CD4-positive, alpha-beta T cell treated with Interleukin-4 for 4 hours (primary cell): ENCODE measurements around the gene SCAPER.
A peak's percentile ranks its signal among the peaks of the same experiment; 100 is the strongest.

Source experiments
- DNase-seq: peaks from one replicate; pipeline ENCODE4 v3.0.0-alpha.2; 2020

The SCAPER gene

DNA sequence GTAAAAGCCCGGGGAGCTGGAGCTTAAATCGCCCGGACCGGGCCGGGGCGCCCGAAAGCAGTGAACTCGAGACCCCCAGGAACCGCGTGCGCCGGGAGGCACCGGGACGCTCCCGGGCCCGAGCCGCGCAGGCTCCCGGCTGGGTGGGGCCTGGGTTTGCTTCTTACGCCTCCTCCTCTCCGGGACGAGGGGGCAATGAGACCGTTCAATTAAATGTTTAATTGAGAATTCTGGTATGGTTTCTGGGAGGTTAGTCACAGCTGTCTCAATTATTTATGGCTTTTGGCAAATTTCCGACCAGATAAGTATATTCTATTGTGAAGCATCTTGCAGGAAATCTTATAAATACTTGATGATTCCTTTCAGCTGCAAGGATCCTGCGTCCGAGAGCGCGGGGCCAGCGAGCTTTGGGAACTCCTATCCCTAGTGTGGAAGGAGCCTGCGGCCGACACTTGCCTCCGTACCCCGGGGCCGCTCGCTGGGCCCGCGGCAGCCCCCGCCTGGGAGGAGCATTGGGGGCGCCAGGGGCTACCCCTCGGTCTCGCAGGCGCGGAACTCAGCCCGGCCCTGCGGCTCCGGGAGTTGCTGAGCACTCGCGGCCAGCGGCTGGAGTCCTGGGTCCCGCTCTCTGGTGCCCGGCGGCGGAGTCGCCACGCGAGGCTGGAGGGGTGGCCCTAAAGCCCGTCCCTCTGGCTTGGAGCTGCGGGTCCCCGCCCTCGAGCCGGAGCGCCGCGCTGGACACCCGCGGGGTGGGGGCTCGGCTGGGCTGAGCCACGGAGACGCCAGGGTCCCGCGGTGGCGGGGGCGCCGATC, 558.3 kb downstream of the SCAPER start:
- no peak for DNase-seq

- DNase-seq: no peak
Observed at GRCh38 chr15:76345880-76346668, 559.1 kb downstream of the SCAPER start.

DNA sequence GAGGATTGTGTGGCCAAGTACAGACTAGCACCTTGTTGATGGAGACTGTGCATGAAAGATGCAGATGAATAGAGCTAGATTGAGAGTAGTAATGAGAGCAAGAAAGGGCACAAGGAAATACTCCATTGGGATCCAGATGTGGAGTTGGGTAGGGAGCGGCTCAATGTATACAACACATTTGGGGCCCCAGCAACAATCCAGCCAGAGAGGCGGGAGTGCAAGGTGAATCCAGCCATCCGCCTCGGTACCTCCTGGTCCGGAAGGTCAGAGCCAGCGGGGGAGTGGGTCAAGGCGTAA, 559.6 kb downstream of the SCAPER start:
- DNase-seq: no peak

DNA sequence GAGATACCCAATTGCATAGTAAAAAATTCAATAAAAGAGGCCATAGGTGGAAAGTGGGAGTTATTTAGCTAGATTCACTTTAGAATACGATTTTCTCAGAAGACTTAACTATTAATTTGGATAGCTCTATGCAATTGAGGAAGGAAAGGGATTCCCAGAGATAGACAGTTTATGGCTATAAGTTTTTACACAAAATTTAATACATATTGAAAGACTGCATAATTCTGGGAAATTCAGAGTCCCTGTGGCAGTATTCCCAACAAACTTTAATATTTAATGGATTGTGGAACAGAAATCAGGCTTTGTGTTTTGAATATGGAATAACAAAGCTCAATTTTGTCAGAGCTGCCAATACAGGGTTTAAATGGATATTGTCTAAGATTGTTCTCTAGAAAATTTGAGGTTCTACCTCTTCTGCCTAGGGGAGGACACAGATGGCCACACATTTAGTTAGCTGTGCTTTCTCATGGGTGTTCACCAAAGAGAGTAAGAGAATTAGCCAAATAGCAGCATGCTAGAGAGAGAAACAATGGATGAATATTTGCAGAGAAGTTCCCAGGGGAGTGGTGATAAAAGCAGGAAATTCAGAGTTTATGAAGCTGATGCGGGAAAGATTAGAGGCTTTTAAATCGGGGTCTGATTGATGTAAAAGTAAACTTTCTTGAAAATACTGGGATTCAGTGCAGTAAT, 560.1 kb downstream of the SCAPER start:
- no peak for DNase-seq

DNA sequence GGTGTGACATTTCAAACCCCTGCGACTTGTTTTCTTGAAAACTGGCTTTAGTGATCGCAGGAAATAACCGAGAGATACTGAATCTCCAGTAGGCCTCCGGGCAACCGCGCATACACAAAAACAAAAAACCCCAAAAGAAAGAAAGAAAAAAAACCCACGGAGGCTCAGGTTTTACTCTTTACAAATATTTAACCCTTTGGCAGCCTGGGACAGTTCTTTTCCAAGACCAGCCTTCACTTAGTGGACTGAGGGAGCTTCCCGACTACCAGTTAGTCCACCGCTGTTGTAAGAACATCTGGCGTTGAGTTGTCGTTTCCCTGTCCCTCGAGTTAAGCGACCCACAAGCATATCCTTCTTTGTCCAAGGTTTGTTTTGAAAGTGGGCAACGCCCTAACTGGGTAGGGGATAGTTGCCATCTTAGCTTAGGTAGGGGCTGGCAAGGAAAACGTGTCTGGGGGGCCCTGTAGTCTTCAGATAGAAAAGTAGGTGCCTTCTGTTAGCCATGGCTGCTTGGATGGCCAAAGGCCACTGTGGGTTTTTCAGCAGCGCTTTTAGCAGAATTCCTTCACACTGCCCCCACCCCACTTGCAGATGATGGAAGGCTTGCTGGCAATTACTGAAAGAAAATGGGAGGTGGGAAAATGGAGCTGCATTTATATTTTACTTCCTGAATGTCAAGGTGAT, 561.7 kb downstream of the SCAPER start:
- DNase-seq: no peak

DNA sequence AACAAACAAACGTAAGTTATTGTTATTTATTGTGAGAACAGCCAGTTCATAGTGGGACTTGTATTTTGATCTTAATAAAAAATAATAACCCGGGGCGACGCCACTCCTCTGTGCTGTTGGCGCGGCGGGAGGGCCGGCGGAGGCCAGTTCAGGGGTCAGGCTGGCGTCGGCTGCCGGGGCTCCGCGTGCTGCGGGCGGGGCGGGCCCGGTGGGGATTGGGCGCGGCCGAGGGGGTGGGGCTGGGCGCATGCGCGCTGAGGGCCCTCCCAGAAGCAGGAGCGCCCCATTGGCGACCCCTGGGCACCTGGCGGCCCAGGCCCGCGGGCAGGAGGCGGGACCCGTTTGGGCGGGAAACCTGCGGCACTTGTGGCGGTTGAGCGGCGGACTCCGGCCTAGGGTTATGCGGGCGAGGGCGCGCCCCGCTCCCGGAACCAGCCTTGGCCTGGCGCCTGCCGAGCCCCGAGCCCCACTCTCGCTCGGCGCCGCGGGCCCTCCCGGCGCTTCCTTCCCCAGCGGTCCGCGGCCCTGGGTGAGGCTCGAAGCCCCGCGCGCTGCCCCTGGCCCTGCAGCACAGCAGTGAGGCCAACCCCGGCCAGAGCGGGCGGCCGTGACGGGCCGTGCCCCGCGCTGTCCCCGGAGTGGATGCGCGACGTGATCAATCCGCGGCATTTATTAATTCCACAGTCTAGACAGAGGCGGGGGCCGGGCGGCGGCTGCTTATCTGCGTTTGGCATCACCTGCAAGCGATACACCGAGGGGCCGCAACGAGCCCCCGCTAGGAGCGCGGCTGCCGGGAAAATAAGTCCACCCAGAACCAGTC, 562.5 kb downstream of the SCAPER start:
- DNase-seq: no peak

DNA sequence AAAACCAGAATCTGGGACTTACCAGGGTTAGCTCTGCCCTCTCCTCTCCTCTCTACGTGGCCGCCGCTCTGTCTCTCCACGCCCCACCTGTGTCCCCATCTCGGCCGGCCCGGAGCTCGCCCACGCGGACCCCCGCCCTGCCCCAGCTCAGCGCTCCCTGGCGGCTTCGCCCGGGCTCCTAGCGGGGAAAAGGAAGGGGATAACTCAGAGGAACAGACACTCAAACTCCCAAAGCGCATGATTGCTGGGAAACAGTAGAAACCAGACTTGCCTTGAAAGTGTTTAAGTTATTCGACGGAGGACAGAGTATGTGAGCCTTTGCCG, 563.1 kb downstream of the SCAPER start:
- DNase-seq: no peak

- no peak for DNase-seq
Observed at GRCh38 chr15:76341366-76342057, 563.6 kb downstream of the SCAPER start.

GRCh38 chr15:76340803-76341365, 564.3 kb downstream of the SCAPER start:
- DNase-seq: peak; percentile 26

- DNase-seq: no peak
Observed at GRCh38 chr15:76340198-76340802, 564.8 kb downstream of the SCAPER start.

DNA sequence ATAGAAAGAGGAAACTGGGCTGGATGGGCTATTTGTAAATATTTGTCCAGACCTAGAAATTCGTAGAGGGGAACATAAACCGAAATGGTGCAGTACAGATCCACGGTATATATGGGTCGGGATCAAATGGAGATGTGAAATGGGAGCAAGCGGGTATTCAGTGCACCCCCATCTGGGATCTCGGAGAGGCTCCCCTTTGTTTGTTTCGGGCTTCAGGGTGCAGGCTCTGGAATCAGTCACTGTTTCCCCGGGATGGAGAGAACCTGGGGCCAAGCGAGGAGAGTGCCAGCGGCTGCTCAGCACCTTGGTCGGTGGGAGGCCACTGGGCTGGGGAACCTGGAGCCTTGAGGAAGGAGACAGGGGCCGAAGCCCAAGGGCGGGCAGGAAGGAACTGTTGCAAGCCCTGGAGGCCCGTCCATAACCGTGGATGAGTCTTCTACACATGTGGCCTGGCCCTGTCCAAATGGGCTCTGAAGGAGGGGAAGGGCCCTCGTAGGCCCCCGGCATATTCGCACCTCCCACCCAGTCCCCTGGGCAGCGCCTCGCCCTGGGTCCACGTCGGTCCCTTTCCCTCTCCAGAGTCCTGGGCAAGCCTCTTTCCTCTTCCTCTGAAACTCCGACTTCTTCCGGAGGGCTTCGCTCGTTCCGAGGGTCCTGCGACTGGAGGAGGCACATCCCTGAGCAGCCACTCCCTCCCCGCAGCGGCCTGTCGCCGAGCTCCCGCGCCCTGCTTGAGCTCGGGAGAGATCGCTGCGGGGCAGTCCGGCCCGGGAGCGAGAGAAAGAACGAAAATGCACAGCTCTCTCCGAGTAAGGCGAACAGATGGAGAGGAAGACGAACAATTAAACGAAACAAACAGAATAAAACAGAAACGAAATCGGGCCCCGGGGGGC, 565.6 kb downstream of the SCAPER start:
- DNase-seq: no peak

- no peak for DNase-seq
Observed at GRCh38 chr15:76338486-76339304, 566.4 kb downstream of the SCAPER start.

- no peak for DNase-seq
Observed at GRCh38 chr15:76337696-76338485, 567.2 kb downstream of the SCAPER start.

DNA sequence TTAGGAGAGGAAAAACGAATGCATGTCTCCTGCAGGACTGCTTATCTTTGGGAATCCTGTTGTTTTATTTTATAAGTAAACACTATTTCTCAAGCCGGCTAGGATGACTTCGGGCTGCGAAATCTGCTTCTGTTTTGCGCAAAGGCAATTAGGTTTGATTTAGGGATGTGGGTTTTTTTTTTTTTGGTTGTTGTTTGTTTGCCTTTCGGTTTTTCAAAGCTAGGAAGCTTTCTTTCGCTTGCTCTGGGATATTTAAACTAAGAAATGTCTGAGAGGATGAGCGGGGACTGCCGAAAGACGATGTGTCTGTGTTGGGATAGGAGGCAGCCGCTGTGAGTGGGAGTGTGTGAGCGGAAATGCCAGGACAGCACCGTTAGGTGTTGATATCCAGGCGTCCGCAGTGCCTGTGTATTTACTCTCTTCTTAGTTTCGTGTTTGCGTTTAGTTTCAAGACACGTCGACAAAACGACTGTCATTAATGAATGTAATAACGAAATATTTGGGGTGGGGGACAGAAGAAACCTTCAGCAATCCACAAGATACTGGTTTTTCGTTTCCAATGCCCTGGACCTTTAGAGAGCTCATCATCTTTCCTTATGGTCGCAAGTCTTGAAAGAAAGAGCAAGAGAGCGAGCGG, 568.0 kb downstream of the SCAPER start:
- no peak for DNase-seq

DNA sequence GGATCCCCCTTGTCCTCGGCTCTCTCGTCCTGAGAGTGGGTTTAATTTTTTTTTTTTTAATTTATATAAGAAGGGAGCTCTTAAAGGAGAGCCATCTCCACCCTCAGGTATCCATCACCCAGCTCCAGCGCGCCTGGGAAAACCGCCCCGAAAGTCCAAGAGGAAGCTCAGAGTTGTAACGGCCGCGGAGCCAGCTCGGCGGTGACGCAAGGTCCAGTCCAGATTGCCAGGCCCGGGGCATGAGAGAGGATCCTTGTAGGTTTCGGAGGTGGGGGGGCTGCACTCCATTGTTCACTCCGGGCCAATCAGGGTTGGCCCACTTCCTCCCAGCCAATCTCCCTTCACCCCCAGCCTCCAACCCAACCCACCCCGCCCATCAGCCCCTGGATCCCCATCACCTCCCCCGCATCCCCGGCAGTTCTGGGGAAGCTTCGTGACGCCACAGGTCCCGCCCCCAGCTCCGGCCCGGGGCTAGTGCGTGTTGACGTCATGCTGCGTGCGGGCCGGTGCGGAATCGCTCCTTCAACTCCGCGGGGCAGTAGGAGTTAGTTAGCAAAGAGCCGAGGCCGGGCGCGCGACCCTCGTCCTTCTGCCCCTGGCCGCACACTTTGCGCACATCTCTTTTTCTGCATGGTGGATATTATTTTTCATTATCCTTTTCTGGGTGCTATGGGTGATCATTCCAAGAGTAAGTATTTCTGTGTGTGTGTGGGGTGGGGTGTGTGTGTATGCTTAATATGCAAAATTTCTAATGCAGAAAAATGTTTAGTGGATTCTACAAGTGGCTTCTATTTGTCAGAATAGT, 568.7 kb downstream of the SCAPER start, which contains the start of gene ISL2:
ISL2 (plus strand) TSS at position 520 of the 805 bp plus-strand sequence; CDS start at position 631, 111 bp downstream.
- peak; percentile 60 for DNase-seq
